Measurements from ENCODE around the gene PRKAR2B.

PRKAR2B gene

DNA sequence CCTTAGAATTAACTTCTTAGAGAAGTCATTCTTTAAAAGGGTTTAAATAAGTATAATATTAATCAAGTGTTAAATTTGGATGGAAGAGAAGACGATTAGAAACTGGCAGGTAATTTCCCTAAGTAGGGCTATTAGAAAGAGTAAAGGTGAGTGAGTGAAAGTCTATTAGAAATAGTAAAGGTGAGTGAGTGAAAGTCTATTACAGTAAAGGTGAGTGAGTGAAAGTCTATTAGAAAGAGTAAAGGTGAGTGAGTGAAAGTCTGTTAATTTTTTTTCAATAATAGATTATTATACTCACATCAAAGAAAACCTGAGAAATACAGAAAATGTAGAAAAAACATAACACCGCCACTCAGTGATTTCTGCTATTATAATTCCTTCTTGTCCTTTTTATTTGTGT, 113.5 kb downstream of the PRKAR2B start:
- no peak for DNase-seq (ENCODE audit: low read depth in 2 of 2)

DNA sequence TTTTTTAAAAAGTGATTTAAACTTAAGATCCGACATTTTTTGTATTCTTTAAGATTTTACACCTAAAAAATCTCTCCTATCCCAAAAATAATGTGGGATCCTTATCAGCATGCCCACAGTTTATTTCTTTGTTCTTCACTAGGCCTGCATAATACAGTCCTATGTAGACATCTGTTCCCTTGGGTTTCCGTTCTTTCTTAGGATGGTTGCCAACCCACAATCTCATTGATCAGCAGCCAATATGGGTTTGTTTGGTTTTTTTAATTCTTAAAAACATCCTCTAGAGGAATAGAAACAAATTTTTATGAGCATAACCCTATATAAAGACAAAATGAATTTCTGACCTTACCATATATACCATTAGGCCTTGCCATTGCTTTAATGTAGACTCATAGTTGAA, 115.9 kb downstream of the PRKAR2B start:
- DNase-seq (ENCODE audit: low read depth in 2 of 2) = no peak

- no peak for DNase-seq (ENCODE audit: low read depth in 2 of 2)
Observed at GRCh38 chr7:107161415-107161814, 116.9 kb downstream of the PRKAR2B start.

- no peak for DNase-seq (ENCODE audit: low read depth in 2 of 2)
Observed at GRCh38 chr7:107162475-107162874, 118.0 kb downstream of the PRKAR2B start.

DNA sequence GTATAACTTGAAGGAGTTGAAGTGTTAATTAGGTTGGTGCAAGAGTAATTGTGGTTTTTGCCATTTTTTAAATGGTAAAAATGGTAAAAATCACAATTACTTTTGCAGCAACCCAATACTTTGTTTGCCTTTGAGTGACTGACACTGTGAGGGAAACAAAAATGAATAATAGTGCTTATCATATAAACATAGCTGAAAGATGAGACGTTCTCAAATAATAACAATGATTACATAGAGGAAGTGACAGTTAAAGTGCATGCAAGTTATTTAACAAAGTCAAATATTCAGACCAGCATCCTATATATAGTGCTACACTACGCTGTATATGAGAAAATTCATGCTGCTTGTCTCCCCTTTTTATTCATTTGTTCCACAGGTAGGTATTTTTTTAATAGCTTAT, 119.6 kb downstream of the PRKAR2B start:
- DNase-seq (ENCODE audit: low read depth in 2 of 2) = no peak

- DNase-seq (ENCODE audit: low read depth in 2 of 2) = no peak
Observed at GRCh38 chr7:107165341-107165740, 120.8 kb downstream of the PRKAR2B start.

- DNase-seq (ENCODE audit: low read depth in 2 of 2) = no peak
Observed at GRCh38 chr7:107166736-107167426, 122.4 kb downstream of the PRKAR2B start.

GRCh38 chr7:107167483-107168232, 123.2 kb downstream of the PRKAR2B start:
- DNase-seq (ENCODE audit: low read depth in 2 of 2) = peak in 1 of 2 donors; percentile 44

DNA sequence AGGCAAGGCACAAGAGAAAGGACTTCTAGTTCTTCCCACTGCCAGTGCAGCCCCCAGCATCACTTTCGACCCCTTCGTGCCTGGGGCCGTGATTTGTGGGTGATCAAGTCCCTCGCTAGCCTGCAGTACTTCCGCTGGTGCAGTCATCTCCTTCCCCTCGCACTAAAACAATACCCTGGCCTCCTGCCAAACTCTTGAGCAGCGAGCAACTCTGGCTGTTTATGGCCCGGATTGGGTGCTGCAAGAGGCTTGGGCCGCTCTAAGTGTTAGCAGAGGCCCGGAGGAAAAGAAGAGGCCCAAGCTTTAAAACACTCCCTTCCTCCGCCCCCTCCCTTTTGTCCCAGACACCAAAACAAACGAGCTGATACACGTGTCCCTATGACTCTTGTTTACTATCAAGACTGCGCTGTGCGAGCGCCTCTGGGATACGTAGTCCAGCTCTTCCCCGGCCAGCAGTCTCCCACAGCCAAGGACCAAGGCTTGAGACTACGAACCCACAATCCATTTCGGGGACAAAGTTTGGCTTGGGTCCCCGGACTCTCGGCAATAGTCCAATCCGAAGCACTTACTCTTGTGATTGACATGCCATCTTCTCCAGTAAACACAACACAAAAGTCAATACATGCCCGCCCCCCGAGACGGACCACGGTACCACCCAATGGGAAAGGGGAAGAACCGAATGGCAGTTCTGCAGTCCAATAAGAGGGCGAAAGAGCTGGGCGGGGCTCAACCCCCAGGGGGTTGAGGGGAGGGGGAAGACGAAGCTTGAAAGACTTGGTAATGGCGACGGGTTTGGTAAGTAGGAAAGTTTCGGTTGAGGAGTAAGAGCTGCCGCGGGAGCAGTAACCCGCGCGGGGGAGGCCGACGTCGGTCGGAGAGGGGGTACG, 124.0 kb downstream of the PRKAR2B start, which contains the start of gene HBP1:
TSS of gene HBP1 (plus strand) at position 771 of the 887 bp plus-strand sequence. CDS start 10,891 bp downstream, outside the sequence.
- DNase-seq (ENCODE audit: low read depth in 2 of 2) = peak; percentile 93 to 98

GRCh38 chr7:107169120-107170050, 124.9 kb downstream of the PRKAR2B start:
- DNase-seq (ENCODE audit: low read depth in 2 of 2) = peak; percentile 67 to 70

DNA sequence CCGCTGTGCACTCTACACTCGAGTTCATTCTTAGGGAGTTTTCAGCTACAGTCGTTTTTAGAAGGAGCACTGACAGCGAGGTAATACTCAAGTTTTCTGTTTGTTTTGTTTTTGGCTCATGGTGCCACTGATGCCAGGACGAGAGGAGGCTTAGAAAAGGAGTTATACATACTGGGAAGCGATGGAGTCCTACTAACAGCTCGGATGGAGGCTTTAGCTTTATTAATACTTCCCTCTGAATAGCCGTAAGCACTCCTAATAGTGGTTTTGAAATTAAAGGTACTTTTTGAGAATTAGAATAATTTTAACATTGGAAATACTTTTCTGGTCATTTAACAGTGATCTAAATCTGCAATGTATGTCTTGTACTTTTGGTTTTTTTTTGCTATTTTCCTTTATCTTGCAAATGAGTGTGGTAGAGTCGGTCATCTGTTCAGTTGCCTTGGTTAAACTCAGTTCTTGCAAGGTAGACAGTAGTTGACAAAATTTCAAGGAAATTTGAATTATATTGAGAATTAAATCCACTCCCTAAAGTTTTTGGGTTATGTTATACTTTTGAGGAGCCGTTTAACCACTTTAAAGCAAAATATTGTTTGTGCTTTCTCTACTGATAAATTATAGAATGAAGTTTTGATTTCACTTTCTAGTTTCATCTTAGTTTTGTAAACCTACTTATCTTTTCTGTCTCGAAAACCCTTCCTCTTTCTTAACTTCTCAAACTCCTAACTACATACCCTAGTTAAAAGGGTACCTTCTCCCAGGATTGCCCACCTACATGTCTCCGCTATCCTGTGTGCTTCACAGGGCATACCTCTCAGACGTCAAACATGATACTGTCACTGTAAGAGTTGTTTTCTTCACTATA, 125.8 kb downstream of the PRKAR2B start:
- DNase-seq (ENCODE audit: low read depth in 2 of 2) = no peak

- DNase-seq (ENCODE audit: low read depth in 2 of 2) = no peak
Observed at GRCh38 chr7:107171496-107171895, 127.0 kb downstream of the PRKAR2B start.

DNA sequence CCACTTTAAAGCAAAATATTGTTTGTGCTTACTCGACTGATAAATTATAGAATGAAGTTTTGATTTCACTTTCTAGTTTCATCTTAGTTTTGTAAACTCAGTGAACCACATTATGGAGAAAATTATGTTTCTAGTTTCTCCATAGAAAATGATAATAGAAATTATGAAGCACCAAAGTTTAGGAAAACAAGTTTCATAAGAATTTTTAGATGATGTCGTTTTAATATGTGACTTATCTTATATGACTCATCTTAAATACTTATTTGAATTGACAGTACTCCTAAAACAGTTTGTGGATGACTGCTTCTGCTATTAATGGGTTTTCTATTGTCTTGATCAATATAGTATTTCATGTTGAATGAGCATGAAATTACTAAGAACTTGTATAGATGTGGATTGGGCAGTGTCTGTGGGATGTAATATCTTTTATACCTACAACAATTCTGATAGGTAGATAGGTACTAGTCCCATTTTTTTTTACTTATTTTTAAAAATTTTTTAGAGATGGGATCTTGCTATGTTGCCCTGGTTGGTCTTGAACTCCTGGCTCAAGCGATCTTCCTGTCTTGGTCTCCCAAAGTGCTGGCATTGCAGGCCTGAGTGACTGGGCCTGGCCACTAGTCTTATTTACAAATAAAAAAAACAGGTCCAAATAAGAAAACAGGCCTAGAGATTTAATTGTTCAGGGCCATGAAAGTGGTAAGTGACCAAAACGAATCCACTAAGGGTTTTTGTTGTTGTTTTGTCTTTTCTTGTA, 127.9 kb downstream of the PRKAR2B start:
- DNase-seq (ENCODE audit: low read depth in 2 of 2) = no peak

GRCh38 chr7:107173191-107173590, 128.7 kb downstream of the PRKAR2B start:
- DNase-seq (ENCODE audit: low read depth in 2 of 2) = no peak

- DNase-seq (ENCODE audit: low read depth in 2 of 2) = no peak
Observed at GRCh38 chr7:107173691-107174406, 129.3 kb downstream of the PRKAR2B start.

DNA sequence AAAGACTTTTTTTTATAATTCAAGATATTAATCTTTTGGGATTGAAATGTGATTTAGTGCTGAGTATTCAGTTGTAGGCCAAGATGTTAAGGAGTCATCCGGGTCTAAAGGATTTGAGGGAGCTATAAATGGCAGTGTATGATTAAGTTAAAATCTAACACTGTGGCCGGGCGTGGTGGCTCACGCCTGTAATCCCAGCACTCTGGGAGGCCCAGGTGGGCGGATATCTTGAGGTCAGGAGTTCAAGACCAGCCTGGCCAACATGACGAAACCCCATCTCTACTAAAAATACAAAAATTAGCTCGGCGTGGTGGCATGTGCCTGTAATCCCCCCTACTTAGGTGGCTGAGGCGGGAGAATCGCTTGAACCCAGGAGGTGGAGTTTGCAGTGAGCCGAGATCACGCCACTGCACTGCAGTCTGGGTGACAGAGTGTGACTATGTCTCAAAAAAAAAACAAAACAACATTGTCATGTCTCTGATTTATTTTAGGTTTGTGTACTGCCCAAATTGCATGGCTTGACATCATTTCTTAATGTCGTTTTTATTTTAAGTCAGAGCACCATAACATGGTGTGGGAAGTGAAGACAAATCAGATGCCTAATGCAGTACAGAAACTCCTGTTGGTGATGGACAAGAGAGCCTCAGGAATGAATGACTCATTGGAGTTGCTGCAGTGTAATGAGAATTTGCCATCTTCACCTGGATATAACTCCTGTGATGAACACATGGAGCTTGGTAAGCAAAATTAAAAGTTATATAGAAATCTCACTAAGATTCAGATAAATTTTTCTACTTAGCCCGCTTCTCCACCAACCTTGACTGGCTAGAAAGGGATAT, 135.0 kb downstream of the PRKAR2B start:
- no peak for DNase-seq (ENCODE audit: low read depth in 2 of 2)

DNA sequence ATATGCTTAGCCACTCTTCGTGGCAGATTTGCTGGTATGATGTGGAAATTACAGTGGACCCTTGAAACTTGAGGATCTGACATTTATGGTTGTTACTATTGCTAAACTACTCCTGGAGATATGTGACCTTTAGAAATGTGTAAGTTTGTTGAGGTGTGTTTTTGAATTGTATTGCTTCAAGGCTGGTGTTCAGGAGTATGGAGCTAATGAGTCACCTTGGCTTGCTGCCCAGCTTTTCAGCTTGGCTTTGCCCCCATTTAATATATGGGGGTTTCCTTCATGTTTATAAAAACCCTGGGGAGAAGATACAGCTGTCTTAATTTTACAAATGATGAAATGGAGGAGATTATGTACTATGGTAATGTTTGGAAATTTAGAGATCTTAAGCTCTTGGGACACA, 135.9 kb downstream of the PRKAR2B start:
- peak; percentile 54 to 69 for DNase-seq (ENCODE audit: low read depth in 2 of 2)

- DNase-seq (ENCODE audit: low read depth in 2 of 2) = no peak
Observed at GRCh38 chr7:107181172-107181571, 136.7 kb downstream of the PRKAR2B start.
